HepG2 (cell line): ENCODE results near the gene CAP2. TPM values are rescaled to one million over a fixed set of nuclear protein-coding genes. Genes with fewer than 3 reads are reported as not detected.

ENCODE experiments used
- ADNP ChIP-seq: sonication (generic); formaldehyde crosslinking; IDR thresholded peaks from 2 replicates; pipeline ENCODE4 v1.4.0; 2020; ENCODE audit warnings: missing genetic modification reagents
- ASH2L ChIP-seq: fragments of 300-600, 200-600 bp; sonication (generic); IDR thresholded peaks from 2 replicates; pipeline ENCODE4 v1.7.0; 2017; ENCODE audit warnings: low read depth, mild to moderate bottlenecking, moderate library complexity, mixed read lengths, low read length; ENCODE audit not compliant: insufficient read length
- BHLHE40 ChIP-seq: IDR thresholded peaks from 2 replicates; pipeline ENCODE4 v1.6.1; 2011; ENCODE audit warnings: low read length, improper control_type of control experiment
- CENPT ChIP-seq: sonication (generic); formaldehyde crosslinking; IDR thresholded peaks from 2 replicates; pipeline ENCODE4 v1.8.0; 2022; ENCODE audit warnings: low read depth, mild to moderate bottlenecking, moderate library complexity, missing genetic modification reagents
- E2F5 ChIP-seq: sonication (generic); formaldehyde crosslinking; conservative IDR thresholded peaks from 2 replicates; pipeline ENCODE4 v1.4.0; 2020; ENCODE audit warnings: missing genetic modification reagents
- ELF3 ChIP-seq: IDR thresholded peaks from 2 replicates; pipeline ENCODE4 v1.6.1; 2016; ENCODE audit warnings: missing genetic modification reagents, missing compliant biosample characterization
- EP300 ChIP-seq, 3 experiments: sonication (generic) in 1 of 3; formaldehyde crosslinking in 1 of 3; IDR thresholded peaks; 2 replicates each; pipeline versions ENCODE4 v1.5.1 to v1.6.1; 2011 to 2020; ENCODE audit warnings: low read depth in 2 of 3, low read length in 2 of 3, borderline replicate concordance in 1 of 3, improper control_type of control experiment in 1 of 3, mild to moderate bottlenecking in 1 of 3, missing genetic modification reagents in 1 of 3, moderate library complexity in 1 of 3
- HNRNPUL1 ChIP-seq: fragments of 200-400 bp; formaldehyde crosslinking; IDR thresholded peaks from 2 replicates; pipeline ENCODE4 v1.6.1; 2017; ENCODE audit warnings: low read depth, mild to moderate bottlenecking, low read length, moderate library complexity
- KDM2A ChIP-seq: sonication (generic); formaldehyde crosslinking; IDR thresholded peaks from 2 replicates; pipeline ENCODE4 v1.4.0; 2020; ENCODE audit warnings: low read depth, missing genetic modification reagents, borderline replicate concordance
- MYC ChIP-seq: sonication (generic); formaldehyde crosslinking; IDR thresholded peaks from 2 replicates; pipeline ENCODE4 v1.9.0; 2021; ENCODE audit warnings: missing genetic modification reagents, borderline replicate concordance
- MZF1 ChIP-seq: sonication (generic); formaldehyde crosslinking; IDR thresholded peaks from 2 replicates; pipeline ENCODE4 v1.8.1; 2023; ENCODE audit warnings: mild to moderate bottlenecking, missing genetic modification reagents, borderline replicate concordance
- NCOR1 ChIP-seq: fragments of 200-600 bp; sonication (generic); IDR thresholded peaks from 2 replicates; pipeline ENCODE4 v1.7.0; 2017; ENCODE audit warnings: antibody characterized with exemption, low read length, borderline replicate concordance
- NRL ChIP-seq: sonication (generic); formaldehyde crosslinking; IDR thresholded peaks from 2 replicates; pipeline ENCODE4 v1.5.0; 2020; ENCODE audit warnings: missing genetic modification reagents, mild to moderate bottlenecking, moderate library complexity, borderline replicate concordance
- POLR2A ChIP-seq, 2 experiments: IDR thresholded peaks; 2 replicates each; pipeline ENCODE4 v1.6.1; 2011; ENCODE audit warnings: low read depth in 2 of 2, low read length in 2 of 2, mild to moderate bottlenecking in 1 of 2, moderate library complexity in 1 of 2; ENCODE audit not compliant: insufficient read depth in 1 of 2
- RORA ChIP-seq: sonication (generic); formaldehyde crosslinking; IDR thresholded peaks from 2 replicates; pipeline ENCODE4 v1.5.0; 2020; ENCODE audit warnings: mild to moderate bottlenecking, missing genetic modification reagents, moderate library complexity
- SP1 ChIP-seq, 2 experiments: fragments of 450-650 bp in 1 of 2; sonication (generic) in 1 of 2; formaldehyde crosslinking in 1 of 2; IDR thresholded peaks; 2 replicates each; pipeline versions ENCODE4 v1.4.0 to v1.6.1; 2016 to 2020; ENCODE audit warnings: missing genetic modification reagents in 1 of 2
- STAG1 ChIP-seq: sonication (generic); formaldehyde crosslinking; IDR thresholded peaks from 2 replicates; pipeline ENCODE4 v1.4.0; 2020; ENCODE audit warnings: missing genetic modification reagents
- UBTF ChIP-seq: sonication (generic); formaldehyde crosslinking; IDR thresholded peaks from 2 replicates; pipeline ENCODE4 v1.4.0; 2020; ENCODE audit warnings: mild to moderate bottlenecking, missing genetic modification reagents
- YY1 ChIP-seq: IDR thresholded peaks from 2 replicates; pipeline ENCODE4 v1.6.1; 2011; ENCODE audit warnings: low read length, low read depth, moderate library complexity, mild to moderate bottlenecking; ENCODE audit not compliant: insufficient read depth, insufficient replicate concordance
- ZBTB20 ChIP-seq: sonication (generic); formaldehyde crosslinking; IDR thresholded peaks from 2 replicates; pipeline ENCODE4 v1.8.1; 2023; ENCODE audit warnings: missing genetic modification reagents, low read depth, mild to moderate bottlenecking, borderline replicate concordance
- ZBTB7B ChIP-seq: sonication (generic); formaldehyde crosslinking; IDR thresholded peaks from 2 replicates; pipeline ENCODE4 v1.4.0; 2020; ENCODE audit warnings: missing genetic modification reagents
- ZNF382 ChIP-seq: sonication (generic); formaldehyde crosslinking; IDR thresholded peaks from 2 replicates; pipeline ENCODE4 v1.5.0; 2020; ENCODE audit warnings: missing genetic modification reagents, mild to moderate bottlenecking, borderline replicate concordance
- ZNF746 ChIP-seq: sonication (generic); formaldehyde crosslinking; IDR thresholded peaks from 2 replicates; pipeline ENCODE4 v1.8.0; 2022; ENCODE audit warnings: mild to moderate bottlenecking, missing genetic modification reagents
- ZNF749 ChIP-seq: sonication (generic); formaldehyde crosslinking; IDR thresholded peaks from 2 replicates; pipeline ENCODE4 v1.8.0; 2022; ENCODE audit warnings: mild to moderate bottlenecking, missing genetic modification reagents, moderate library complexity, borderline replicate concordance
- ZNF766 ChIP-seq: sonication (generic); formaldehyde crosslinking; IDR thresholded peaks from 2 replicates; pipeline ENCODE4 v1.5.0; 2020; ENCODE audit warnings: missing genetic modification reagents, borderline replicate concordance
- ZSCAN5A ChIP-seq: sonication (generic); formaldehyde crosslinking; IDR thresholded peaks from 2 replicates; pipeline ENCODE4 v1.8.0; 2022; ENCODE audit warnings: mild to moderate bottlenecking, missing genetic modification reagents, borderline replicate concordance
- polyA plus RNA-seq, 8 experiments: library from polyadenylated mRNA; depleted of rRNA in 3 of 8; stranded (reverse) in 7 of 8; unstranded in 1 of 8; fragments of >200 nt; fragmentation: Illumina TruSeq in 4 of 8; extraction: Trizol in 4 of 8; gene quantifications; 2 replicates each; pipeline versions ENCODE4 v1.2.1 to v1.2.3, GENCODE V29; 2011 to 2016; ENCODE audit warnings: low read depth in 4 of 8, missing spikeins in 1 of 8, mixed read lengths in 1 of 8; ENCODE audit not compliant: insufficient read depth in 1 of 8
- total RNA-seq, 5 experiments: library from RNA; depleted of rRNA; stranded (reverse); fragments of >200 nt; fragmentation: Illumina TruSeq; extraction: Trizol; gene quantifications; 2 replicates each; pipeline ENCODE4 v1.2.3, GENCODE V29; 2016; ENCODE audit warnings: low read depth in 1 of 5

The CAP2 gene
- total and polyA plus RNA-seq, 2 of the 13 experiments (the other 11 are each of a cell fraction or from before 2014, with no cell fraction given) = 7.9 to 53.1 TPM

GRCh38 chr6:17358515-17358914 lies 34.9 kb upstream of the CAP2 start (continued):
- TF ChIP-seq ZSCAN5A (no peak), ADNP (CRISPR knock-in tag) (no peak), ZNF382 (CRISPR knock-in tag) (no peak), CENPT (CRISPR knock-in tag) (no peak), ZBTB7B (CRISPR knock-in tag) (no peak), ASH2L (no peak), BHLHE40 (no peak), UBTF (CRISPR knock-in tag) (no peak), KDM2A (no peak), ELF3 (no peak), ZNF766 (0 out of 2 replicates have a peak, but pooled peaks have one; percentile 1), NRL (CRISPR knock-in tag) (no peak), STAG1 (no peak), ZNF746 (CRISPR knock-in tag) (no peak), POLR2A (IDR thresholded peaks at IDR 0.05; ENCODE audit: insufficient read depth in 1 of 2, low read depth in 2 of 2, low read length in 2 of 2) (no peak), HNRNPUL1 (no peak), ZNF749 (CRISPR knock-in tag) (no peak), E2F5 (no peak), EP300 (IDR thresholded peaks at IDR 0.05; ENCODE audit: low read depth in 2 of 2, low read length in 2 of 2) (peak in 1 of 2 experiments; percentile 56; a peak in 1 of 4 replicates), EP300 (CRISPR knock-in tag; IDR thresholded peaks at IDR 0.05; ENCODE audit: borderline replicate concordance) (no peak), ZBTB20 (CRISPR knock-in tag) (no peak), MZF1 (CRISPR knock-in tag) (no peak), NCOR1 (peak; percentile 40; the same call in 1 of the 2 replicates), YY1 (no peak), SP1 (IDR thresholded peaks at IDR 0.05) (no peak), SP1 (CRISPR knock-in tag; IDR thresholded peaks at IDR 0.05) (no peak), RORA (CRISPR knock-in tag) (no peak), MYC (no peak)
